GM12878 (cell line): ENCODE results near the gene ZDHHC3. TPM values are rescaled to one million over a fixed set of nuclear protein-coding genes. Genes with fewer than 3 reads are reported as not detected.

Source experiments
- FOXM1 ChIP-seq: IDR thresholded peaks from 2 replicates; pipeline ENCODE4 v1.6.1; 2012; ENCODE audit warnings: low read depth, mild to moderate bottlenecking, inconsistent platforms, low read length, moderate library complexity
- GATAD2B ChIP-seq: fragments of 450-650 bp; conservative IDR thresholded peaks from 2 replicates; pipeline ENCODE4 v1.6.1; 2017; ENCODE audit warnings: low read depth, mild to moderate bottlenecking, moderate library complexity
- IKZF2 ChIP-seq, 2 experiments: fragments of 450-650 bp; IDR thresholded peaks; 2 replicates each; pipeline ENCODE4 v1.6.1; 2017; ENCODE audit warnings: mild to moderate bottlenecking in 2 of 2, moderate library complexity in 2 of 2
- MEF2A ChIP-seq: IDR thresholded peaks from 2 replicates; pipeline ENCODE4 v1.6.1; 2011; ENCODE audit warnings: low read depth, mild to moderate bottlenecking, low read length, moderate library complexity; ENCODE audit not compliant: insufficient read depth
- MXI1 ChIP-seq: fragments of 150-350 bp; IDR thresholded peaks from 2 replicates; pipeline ENCODE4 v1.6.1; 2011; ENCODE audit warnings: low read depth, mild to moderate bottlenecking, inconsistent platforms, low read length, improper control_type of control experiment
- SREBF2 ChIP-seq: IDR thresholded peaks from 2 replicates; pipeline ENCODE4 v1.6.1; 2012; ENCODE audit warnings: mild to moderate bottlenecking, low read length
- YY1 ChIP-seq: IDR thresholded peaks from 2 replicates; pipeline ENCODE4 v1.6.1; 2011; ENCODE audit warnings: low read depth, mild to moderate bottlenecking, low read length
- polyA plus RNA-seq, 11 experiments: library from polyadenylated mRNA; depleted of rRNA in 4 of 11; unstranded in 6 of 11; stranded (reverse) in 5 of 11; fragments of >200 nt; fragmentation: Nextera tagmentation in 4 of 11; fragmentation: Illumina TruSeq in 1 of 11; extraction: Ambion mirVana in 4 of 11; extraction: Trizol in 1 of 11; gene quantifications; 1 replicate in 1 of 11; 2 replicates in 10 of 11; pipeline versions ENCODE4 v1.2.1 to v1.2.3, GENCODE V29; 2011 to 2016; ENCODE audit warnings: inconsistent platforms in 2 of 11, missing spikeins in 2 of 11, low read depth in 1 of 11
- total RNA-seq, 4 experiments: library from RNA; depleted of rRNA in 3 of 4; stranded (reverse); fragments of >200 nt in 3 of 4; fragmentation: Illumina TruSeq in 1 of 4; extraction: Trizol in 1 of 4; gene quantifications; 2 replicates each; pipeline versions ENCODE4 v1.2.1 to v1.2.3, GENCODE V29; 2013 to 2021
- TF ChIP-seq, protein P1 (sequence below): fragments of 450-650 bp; IDR thresholded peaks from 2 replicates; pipeline ENCODE4 v1.6.1; 2017; ENCODE audit warnings: mild to moderate bottlenecking, low read depth, inconsistent platforms; ENCODE audit not compliant: poor library complexity, severe bottlenecking
- TF ChIP-seq, protein P2 (sequence below): fragments of 450-650 bp; formaldehyde crosslinking; IDR thresholded peaks from 2 replicates; pipeline ENCODE4 v1.4.0; 2020; ENCODE audit warnings: mild to moderate bottlenecking, moderate library complexity

The ZDHHC3 gene
- total and polyA plus RNA-seq, 10 of the 15 experiments (the other 5 are each of a cell fraction or from before 2014, with no cell fraction given), result 6.8 to 79.1 (median 40.8) TPM

- TF ChIP-seq, protein P1, sequence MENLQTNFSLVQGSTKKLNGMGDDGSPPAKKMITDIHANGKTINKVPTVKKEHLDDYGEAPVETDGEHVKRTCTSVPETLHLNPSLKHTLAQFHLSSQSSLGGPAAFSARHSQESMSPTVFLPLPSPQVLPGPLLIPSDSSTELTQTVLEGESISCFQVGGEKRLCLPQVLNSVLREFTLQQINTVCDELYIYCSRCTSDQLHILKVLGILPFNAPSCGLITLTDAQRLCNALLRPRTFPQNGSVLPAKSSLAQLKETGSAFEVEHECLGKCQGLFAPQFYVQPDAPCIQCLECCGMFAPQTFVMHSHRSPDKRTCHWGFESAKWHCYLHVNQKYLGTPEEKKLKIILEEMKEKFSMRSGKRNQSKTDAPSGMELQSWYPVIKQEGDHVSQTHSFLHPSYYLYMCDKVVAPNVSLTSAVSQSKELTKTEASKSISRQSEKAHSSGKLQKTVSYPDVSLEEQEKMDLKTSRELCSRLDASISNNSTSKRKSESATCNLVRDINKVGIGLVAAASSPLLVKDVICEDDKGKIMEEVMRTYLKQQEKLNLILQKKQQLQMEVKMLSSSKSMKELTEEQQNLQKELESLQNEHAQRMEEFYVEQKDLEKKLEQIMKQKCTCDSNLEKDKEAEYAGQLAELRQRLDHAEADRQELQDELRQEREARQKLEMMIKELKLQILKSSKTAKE, result no peak
- TF ChIP-seq, protein P2, sequence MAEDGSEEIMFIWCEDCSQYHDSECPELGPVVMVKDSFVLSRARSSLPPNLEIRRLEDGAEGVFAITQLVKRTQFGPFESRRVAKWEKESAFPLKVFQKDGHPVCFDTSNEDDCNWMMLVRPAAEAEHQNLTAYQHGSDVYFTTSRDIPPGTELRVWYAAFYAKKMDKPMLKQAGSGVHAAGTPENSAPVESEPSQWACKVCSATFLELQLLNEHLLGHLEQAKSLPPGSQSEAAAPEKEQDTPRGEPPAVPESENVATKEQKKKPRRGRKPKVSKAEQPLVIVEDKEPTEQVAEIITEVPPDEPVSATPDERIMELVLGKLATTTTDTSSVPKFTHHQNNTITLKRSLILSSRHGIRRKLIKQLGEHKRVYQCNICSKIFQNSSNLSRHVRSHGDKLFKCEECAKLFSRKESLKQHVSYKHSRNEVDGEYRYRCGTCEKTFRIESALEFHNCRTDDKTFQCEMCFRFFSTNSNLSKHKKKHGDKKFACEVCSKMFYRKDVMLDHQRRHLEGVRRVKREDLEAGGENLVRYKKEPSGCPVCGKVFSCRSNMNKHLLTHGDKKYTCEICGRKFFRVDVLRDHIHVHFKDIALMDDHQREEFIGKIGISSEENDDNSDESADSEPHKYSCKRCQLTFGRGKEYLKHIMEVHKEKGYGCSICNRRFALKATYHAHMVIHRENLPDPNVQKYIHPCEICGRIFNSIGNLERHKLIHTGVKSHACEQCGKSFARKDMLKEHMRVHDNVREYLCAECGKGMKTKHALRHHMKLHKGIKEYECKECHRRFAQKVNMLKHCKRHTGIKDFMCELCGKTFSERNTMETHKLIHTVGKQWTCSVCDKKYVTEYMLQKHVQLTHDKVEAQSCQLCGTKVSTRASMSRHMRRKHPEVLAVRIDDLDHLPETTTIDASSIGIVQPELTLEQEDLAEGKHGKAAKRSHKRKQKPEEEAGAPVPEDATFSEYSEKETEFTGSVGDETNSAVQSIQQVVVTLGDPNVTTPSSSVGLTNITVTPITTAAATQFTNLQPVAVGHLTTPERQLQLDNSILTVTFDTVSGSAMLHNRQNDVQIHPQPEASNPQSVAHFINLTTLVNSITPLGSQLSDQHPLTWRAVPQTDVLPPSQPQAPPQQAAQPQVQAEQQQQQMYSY (CRISPR knock-in tag), result no peak
- TF ChIP-seq MXI1 (no peak), MEF2A (no peak), FOXM1 (no peak), YY1 (no peak), GATAD2B (no peak), SREBF2 (no peak), IKZF2 (IDR thresholded peaks at IDR 0.05) (no peak)
Measured at GRCh38 chr3:44886561-44886960, 89.4 kb downstream of the ZDHHC3 start (continued).
